Left lung (tissue), 10 donors: ENCODE results near the gene SBSN. TPM values are rescaled to one million over a fixed set of nuclear protein-coding genes. Genes with fewer than 3 reads are reported as not detected.

ENCODE experiments used
- ATAC-seq: fragments of 200-7000 bp; cut with Tn5 transposase; one replicate; pipeline ENCODE4 v1.9.1; 2020; ENCODE audit warnings: moderate library complexity
- DNase-seq, 4 donors: peaks; one replicate each; pipeline ENCODE4 v3.0.0-alpha.2; 2013 to 2020
- H3K27ac ChIP-seq, 2 donors: fragments of 200-600 bp; sonication (generic) in 1 of 2; one replicate each; pipeline versions ENCODE4 v1.5.0 to v1.8.0; 2020 to 2021
- H3K27me3 ChIP-seq, 2 donors: fragments of 200-600 bp; sonication (generic) in 1 of 2; one replicate each; pipeline versions ENCODE4 v1.5.0 to v1.8.0; 2020 to 2021
- H3K36me3 ChIP-seq, 2 donors: fragments of 200-600 bp; sonication (generic) in 1 of 2; one replicate each; pipeline versions ENCODE4 v1.5.0 to v1.8.0; 2020 to 2021
- H3K4me1 ChIP-seq, 2 donors: fragments of 200-600 bp; one replicate each; pipeline ENCODE4 v1.8.0; 2021
- H3K4me3 ChIP-seq, 2 donors: fragments of 200-600 bp; sonication (generic) in 1 of 2; one replicate each; pipeline versions ENCODE4 v1.5.0 to v1.8.0; 2020 to 2021; ENCODE audit warnings: mild to moderate bottlenecking in 1 of 2
- H3K9me3 ChIP-seq, 2 donors: fragments of 200-600 bp; sonication (generic) in 1 of 2; one replicate each; pipeline versions ENCODE4 v1.5.0 to v1.8.0; 2020 to 2021
- intact Hi-C, 2 donors: fragments of 100-400 bp; cut with DNase I; formaldehyde crosslinking; loops; one replicate each; pipeline versions ENCODE4 v1.11.2 to v1.14.2; 2022
- polyA plus RNA-seq, 6 donors: library from polyadenylated mRNA; unstranded; fragments of 120-200 nt; gene quantifications; one replicate each; pipeline ENCODE4 v1.2.1, GENCODE V29; 2013; ENCODE audit not compliant: insufficient read length in 6 of 6
- total RNA-seq, 2 donors: library from RNA; stranded (reverse); fragmentation: NEBNext Ultra II Directional; extraction: Animal tissue kit (Norgen Biotek cat#: 25700); gene quantifications; one replicate each; pipeline ENCODE4 v1.2.1, GENCODE V29; 2021
- TF ChIP-seq, protein P1 (sequence below), 2 donors: fragments of 200-600 bp; sonication (generic) in 1 of 2; IDR thresholded peaks; one replicate each; pipeline versions ENCODE4 v1.5.0 to v1.8.0; 2021; ENCODE audit warnings: antibody characterized with exemption in 2 of 2
- donor health status: DM: no; HTN: yes; CAD: no.
- donor health status: DM: no; HTN: no; CAD: no.

SBSN gene
- total and polyA plus RNA-seq, 8 donors, result 0.09 to 0.20 (median 0.11) TPM; not detected in 5

DNA sequence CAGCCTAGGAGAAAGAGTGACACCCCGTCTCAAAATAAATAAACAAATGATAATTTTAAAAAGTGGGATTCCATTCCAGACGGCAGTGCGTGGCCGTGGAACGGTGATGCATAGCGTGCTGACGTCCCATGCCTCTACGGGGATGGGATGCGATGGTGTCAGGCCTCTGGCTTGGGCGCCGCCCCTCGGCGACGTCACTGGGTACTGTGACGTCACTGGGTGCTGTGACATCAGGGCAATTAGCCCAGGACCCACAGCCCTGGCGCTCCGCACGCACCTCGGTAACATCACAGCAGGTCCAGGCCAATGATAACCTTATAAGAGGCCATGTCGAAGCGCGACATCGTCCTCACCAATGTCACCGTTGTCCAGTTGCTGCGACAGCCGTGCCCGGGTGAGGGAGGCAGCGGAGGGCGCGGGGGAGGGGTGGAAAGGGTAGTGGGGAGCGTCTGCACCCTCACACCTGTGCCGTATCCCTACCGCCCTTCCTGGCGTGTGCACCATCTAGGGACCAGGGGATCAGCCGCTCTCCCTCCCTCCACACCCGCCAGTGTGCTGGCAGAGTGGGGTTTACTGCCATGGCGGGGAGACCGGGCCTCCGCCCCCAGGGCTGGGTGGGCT, 5.2 kb upstream of the SBSN start, which contains the start of gene GAPDHS:
GAPDHS (plus strand) TSS at position 256 of the 621 bp plus-strand sequence; CDS start at position 328, 72 bp downstream.
- no peak for DNase-seq
- Histone ChIP-seq H3K4me3 (no peak within 1 kb of the TSS), H3K4me1 (peaks cover 4 to 12% of the 10 kb centered on the region in 2 donors), H3K27ac (no peak within 1 kb of the TSS), H3K9me3 (no peaks in the 10 kb centered on the region), H3K36me3 (no peaks in the 10 kb centered on the region), H3K27me3 (peaks cover 0 to 79% of the 10 kb centered on the region in 2 donors)
- intact Hi-C loops, result no loop called here
- TF ChIP-seq, protein P1, sequence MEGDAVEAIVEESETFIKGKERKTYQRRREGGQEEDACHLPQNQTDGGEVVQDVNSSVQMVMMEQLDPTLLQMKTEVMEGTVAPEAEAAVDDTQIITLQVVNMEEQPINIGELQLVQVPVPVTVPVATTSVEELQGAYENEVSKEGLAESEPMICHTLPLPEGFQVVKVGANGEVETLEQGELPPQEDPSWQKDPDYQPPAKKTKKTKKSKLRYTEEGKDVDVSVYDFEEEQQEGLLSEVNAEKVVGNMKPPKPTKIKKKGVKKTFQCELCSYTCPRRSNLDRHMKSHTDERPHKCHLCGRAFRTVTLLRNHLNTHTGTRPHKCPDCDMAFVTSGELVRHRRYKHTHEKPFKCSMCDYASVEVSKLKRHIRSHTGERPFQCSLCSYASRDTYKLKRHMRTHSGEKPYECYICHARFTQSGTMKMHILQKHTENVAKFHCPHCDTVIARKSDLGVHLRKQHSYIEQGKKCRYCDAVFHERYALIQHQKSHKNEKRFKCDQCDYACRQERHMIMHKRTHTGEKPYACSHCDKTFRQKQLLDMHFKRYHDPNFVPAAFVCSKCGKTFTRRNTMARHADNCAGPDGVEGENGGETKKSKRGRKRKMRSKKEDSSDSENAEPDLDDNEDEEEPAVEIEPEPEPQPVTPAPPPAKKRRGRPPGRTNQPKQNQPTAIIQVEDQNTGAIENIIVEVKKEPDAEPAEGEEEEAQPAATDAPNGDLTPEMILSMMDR (IDR thresholded peaks at IDR 0.05), result no peak
- ATAC-seq, result no peak

DNA sequence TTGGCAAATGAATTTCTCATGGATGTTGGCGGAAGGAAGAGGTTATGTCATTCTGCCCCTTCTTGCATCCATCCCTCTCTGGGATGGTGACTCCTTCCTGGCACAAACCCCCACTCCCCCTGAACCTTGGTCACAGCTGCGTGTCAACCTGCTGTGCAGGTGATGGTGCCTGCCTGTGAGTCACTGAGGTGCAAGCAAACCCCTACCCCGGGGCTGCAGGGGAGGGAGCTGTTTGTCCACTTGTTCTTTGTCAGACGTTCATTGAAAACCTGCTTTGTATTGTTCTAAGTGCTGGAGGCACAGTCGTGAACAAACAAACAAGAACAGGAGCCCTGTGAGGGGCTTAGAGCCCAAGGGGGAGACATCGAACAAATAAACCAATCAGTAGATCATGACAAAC, 3.2 kb upstream of the SBSN start:
- no peak overlapping the region for H3K27ac ChIP-seq
- intact Hi-C loops, result no loop called here
- no peaks in the 10 kb centered on the region for H3K36me3 ChIP-seq
- TF ChIP-seq, protein P1 (IDR thresholded peaks at IDR 0.05), result no peak
- peaks cover 4 to 12% of the 10 kb centered on the region in 2 donors for H3K4me1 ChIP-seq
- DNase-seq, result no peak
- no peak for ATAC-seq
- H3K4me3 ChIP-seq, result no peak overlapping the region
- H3K27me3 ChIP-seq, result peaks cover 0 to 94% of the 10 kb centered on the region in 2 donors
- no peaks in the 10 kb centered on the region for H3K9me3 ChIP-seq

- TF ChIP-seq, protein P1 (IDR thresholded peaks at IDR 0.05), result no peak
- ATAC-seq, result no peak
Measured at GRCh38 chr19:35529241-35530218, 1.4 kb upstream of the SBSN start.

DNA sequence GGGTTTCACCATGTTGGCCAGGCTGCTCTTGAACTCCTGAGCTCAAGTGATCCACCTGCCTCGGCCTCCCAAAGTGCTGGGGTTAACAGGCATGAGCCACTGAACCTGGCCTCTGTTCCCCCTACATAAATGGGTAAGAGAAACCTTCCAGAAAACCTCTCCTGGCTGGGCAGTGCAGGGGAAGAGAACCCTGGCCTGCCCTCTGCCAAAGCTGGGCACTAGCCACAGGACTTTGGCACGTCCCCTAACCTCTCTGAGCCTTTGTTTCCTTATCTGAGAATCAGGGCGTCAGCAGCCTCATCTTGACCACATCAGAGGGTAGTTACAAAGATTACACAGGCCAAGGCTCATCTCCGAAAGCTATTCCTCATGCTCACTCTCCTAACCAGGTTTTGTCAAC, 2.2 kb downstream of the SBSN start:
- Histone ChIP-seq H3K9me3 (no peaks in the 10 kb centered on the region), H3K4me1 (no peaks in the 10 kb centered on the region), H3K36me3 (no peaks in the 10 kb centered on the region), H3K27me3 (peaks cover 0 to 78% of the 10 kb centered on the region in 2 donors), H3K4me3 (no peak overlapping the region), H3K27ac (no peak overlapping the region)
- TF ChIP-seq, protein P1 (IDR thresholded peaks at IDR 0.05), result no peak
- intact Hi-C loops, result no loop called here
- DNase-seq (no peak), ATAC-seq (no peak)

More at GRCh38 chr19:35529241-35530218, 1.4 kb upstream of the SBSN start:
- intact Hi-C loops, result no loop called here
- peak in 1 of 4 donors; percentile 42 for DNase-seq
- Histone ChIP-seq H3K36me3 (no peaks in the 10 kb centered on the region), H3K4me3 (no peak overlapping the region), H3K27me3 (peaks cover 0 to 96% of the 10 kb centered on the region in 2 donors), H3K27ac (no peak overlapping the region), H3K4me1 (peaks cover 4 to 12% of the 10 kb centered on the region in 2 donors), H3K9me3 (no peaks in the 10 kb centered on the region)
